Endothelial cell (in vitro differentiated cells): Measurements from ENCODE around the gene KCNIP3. TPM values are rescaled to one million over a fixed set of nuclear protein-coding genes. Genes with fewer than 3 reads are reported as not detected.

Experiments
- DNase-seq: peaks from one replicate; pipeline ENCODE4 v3.0.0; 2021; ENCODE audit warnings: low spot score
- H3K27ac Mint-ChIP-seq: one replicate; pipeline ENCODE4 v1.8.0; 2021; ENCODE audit warnings: mixed read lengths, inconsistent platforms; ENCODE audit not compliant: unreplicated experiment
- H3K27me3 Mint-ChIP-seq: one replicate; pipeline ENCODE4 v1.8.0; 2021; ENCODE audit warnings: mild to moderate bottlenecking, moderate library complexity, mixed read lengths, inconsistent platforms; ENCODE audit not compliant: unreplicated experiment
- H3K36me3 Mint-ChIP-seq: one replicate; pipeline ENCODE4 v1.8.0; 2021; ENCODE audit warnings: mild to moderate bottlenecking, low read depth, mixed read lengths, inconsistent platforms; ENCODE audit not compliant: unreplicated experiment
- H3K4me1 Mint-ChIP-seq: one replicate; pipeline ENCODE4 v1.8.0; 2021; ENCODE audit warnings: mild to moderate bottlenecking, mixed read lengths, inconsistent platforms; ENCODE audit not compliant: unreplicated experiment
- H3K4me3 Mint-ChIP-seq: one replicate; pipeline ENCODE4 v1.8.0; 2021; ENCODE audit warnings: mild to moderate bottlenecking, mixed read lengths, inconsistent platforms; ENCODE audit not compliant: unreplicated experiment
- H3K9me3 Mint-ChIP-seq: one replicate; pipeline ENCODE4 v1.8.0; 2021; ENCODE audit warnings: mixed read lengths, inconsistent platforms; ENCODE audit not compliant: unreplicated experiment
- CTCF ChIP-seq: fragments of 200-600 bp; sonication (generic); IDR thresholded peaks from one replicate; pipeline ENCODE4 v1.5.0; 2021; ENCODE audit warnings: antibody characterized with exemption; ENCODE audit not compliant: unreplicated experiment
- total RNA-seq: library from RNA; stranded (reverse); fragmentation: NEBNext Ultra II Directional; extraction: Animal tissue kit (Norgen Biotek cat#: 25700); gene quantifications from one replicate; pipeline ENCODE4 v1.2.1, GENCODE V29; 2021; ENCODE audit not compliant: unreplicated experiment

KCNIP3 gene
- total RNA-seq, 1 donor from 2014 or later = 0.26 TPM

- no peak for TF ChIP-seq CTCF
- H3K27me3 Mint-ChIP-seq = peaks cover 3% of the 10 kb centered on the region
- peaks cover 3% of the 10 kb centered on the region for H3K36me3 Mint-ChIP-seq
These were observed 16.1 kb upstream of the KCNIP3 start for GRCh38 chr2:95281071-95281470.

GRCh38 chr2:95281786-95282185, 15.4 kb upstream of the KCNIP3 start:
- no peak for TF ChIP-seq CTCF
- no peak for DNase-seq
- no peaks in the 10 kb centered on the region for H3K4me1 Mint-ChIP-seq
- H3K27me3 Mint-ChIP-seq = peaks cover 3% of the 10 kb centered on the region
- H3K36me3 Mint-ChIP-seq = peaks cover 3% of the 10 kb centered on the region
- no peak overlapping the region for H3K27ac Mint-ChIP-seq
- H3K9me3 Mint-ChIP-seq = no peaks in the 10 kb centered on the region
- no peak overlapping the region for H3K4me3 Mint-ChIP-seq

More at GRCh38 chr2:95281071-95281470, 16.1 kb upstream of the KCNIP3 start:
- Mint-ChIP-seq H3K4me3 (no peak overlapping the region), H3K27ac (no peak overlapping the region), H3K9me3 (no peaks in the 10 kb centered on the region), H3K4me1 (peaks cover 2% of the 10 kb centered on the region)
- DNase-seq = no peak

- no peak overlapping the region for H3K4me3 Mint-ChIP-seq
- H3K4me1 Mint-ChIP-seq = no peaks in the 10 kb centered on the region
- TF ChIP-seq CTCF = no peak
- peaks cover 4% of the 10 kb centered on the region for H3K27me3 Mint-ChIP-seq
- H3K36me3 Mint-ChIP-seq = peaks cover 3% of the 10 kb centered on the region
- DNase-seq = no peak
- no peak overlapping the region for H3K27ac Mint-ChIP-seq
- no peaks in the 10 kb centered on the region for H3K9me3 Mint-ChIP-seq
These were observed 14.7 kb upstream of the KCNIP3 start for GRCh38 chr2:95282458-95282857.

- H3K9me3 Mint-ChIP-seq = no peaks in the 10 kb centered on the region
- no peak for TF ChIP-seq CTCF
- no peak overlapping the region for H3K27ac Mint-ChIP-seq
- H3K4me3 Mint-ChIP-seq = no peak overlapping the region
- no peaks in the 10 kb centered on the region for H3K4me1 Mint-ChIP-seq
- peaks cover 6% of the 10 kb centered on the region for H3K27me3 Mint-ChIP-seq
- peaks cover 3% of the 10 kb centered on the region for H3K36me3 Mint-ChIP-seq
- DNase-seq = no peak
These were observed 13.6 kb upstream of the KCNIP3 start for GRCh38 chr2:95283562-95283961.

GRCh38 chr2:95284886-95285541, 12.1 kb upstream of the KCNIP3 start:
- Mint-ChIP-seq H3K36me3 (peaks cover 3% of the 10 kb centered on the region), H3K27ac (no peak overlapping the region), H3K9me3 (no peaks in the 10 kb centered on the region), H3K4me3 (no peak overlapping the region), H3K27me3 (peaks cover 5% of the 10 kb centered on the region), H3K4me1 (no peaks in the 10 kb centered on the region)
- TF ChIP-seq CTCF = no peak
- DNase-seq = peak; percentile 31
